HUES64 (cell line): ENCODE data around the gene FCHO1.
A peak's percentile ranks its signal among the peaks of the same experiment; 100 is the strongest.

Source experiments
- H3K27ac ChIP-seq: 2 replicates; pipeline ENCODE4 v1.7.0; 2013; ENCODE audit warnings: low read depth, low read length, inconsistent platforms
- H3K27me3 ChIP-seq: 2 replicates; pipeline ENCODE4 v1.6.1; 2013; ENCODE audit warnings: mild to moderate bottlenecking, low read length; ENCODE audit not compliant: insufficient read depth
- H3K36me3 ChIP-seq: 2 replicates; pipeline ENCODE4 v1.6.1; 2013; ENCODE audit warnings: mild to moderate bottlenecking, low read length; ENCODE audit not compliant: insufficient read depth
- H3K4me1 ChIP-seq: 2 replicates; pipeline ENCODE4 v1.6.1; 2013; ENCODE audit warnings: mild to moderate bottlenecking, low read length, moderate library complexity; ENCODE audit not compliant: insufficient read depth
- H3K4me3 ChIP-seq: 2 replicates; pipeline ENCODE4 v1.5.1; 2013; ENCODE audit warnings: mild to moderate bottlenecking, low read length, moderate library complexity
- H3K9ac ChIP-seq: 2 replicates; pipeline ENCODE4 v1.6.1; 2013; ENCODE audit warnings: mild to moderate bottlenecking, low read depth, low read length
- H3K9me3 ChIP-seq: 2 replicates; pipeline ENCODE4 v1.6.1; 2013; ENCODE audit warnings: low read depth, low read length; ENCODE audit not compliant: insufficient read depth
- WGBS: fragments of 150-250, 120-280 bp; methylation state at CpG from one replicate; pipeline ENCODE4 v1.1.7; 2013; ENCODE audit warnings: missing lambda C conversion rate; 5-methylcytosine and 5-hydroxymethylcytosine counted together

Gene FCHO1

DNA sequence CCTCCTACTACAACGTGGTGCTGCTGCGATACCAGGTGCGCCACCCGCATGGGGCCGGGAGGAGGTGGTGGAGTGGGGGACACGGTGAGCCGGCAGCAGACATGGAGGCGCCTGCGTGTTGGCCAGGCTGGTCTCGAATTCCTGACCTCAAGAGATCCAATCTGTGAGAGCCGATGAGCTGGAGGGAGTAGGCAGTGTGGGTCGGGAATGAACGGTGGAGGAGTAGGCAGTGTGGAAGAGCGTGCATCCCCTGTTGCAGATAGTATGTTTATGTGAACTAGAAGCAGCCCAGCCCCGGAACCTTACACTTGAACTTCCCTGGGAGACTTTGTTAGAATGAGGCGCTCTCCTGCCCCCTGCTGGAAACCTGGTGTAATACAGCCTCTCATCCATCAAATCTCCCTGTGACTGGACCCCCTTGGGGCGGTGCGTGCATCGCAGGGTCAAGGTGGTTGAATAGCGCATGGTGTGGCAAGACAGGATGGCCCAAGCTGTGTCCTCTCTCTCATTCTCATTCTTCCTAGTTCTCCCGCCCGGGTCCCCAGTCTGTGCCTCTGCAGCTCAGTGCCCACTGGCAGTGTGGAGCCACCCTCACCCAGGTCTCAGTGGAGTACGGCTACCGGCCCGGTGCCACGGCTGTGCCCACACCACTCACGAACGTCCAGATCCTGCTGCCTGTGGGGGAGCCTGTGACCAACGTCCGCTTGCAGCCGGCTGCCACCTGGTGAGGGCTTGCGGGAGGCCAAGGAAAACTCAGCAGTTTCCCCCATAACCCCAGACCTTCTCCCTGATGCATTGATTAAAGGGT, 33.1 kb downstream of the FCHO1 start:
- Histone ChIP-seq H3K9me3 (no peaks in the 10 kb centered on the region), H3K36me3 (peaks cover 7% of the 10 kb centered on the region; the same call in 1 of the 2 replicates), H3K4me1 (no peaks in the 10 kb centered on the region), H3K27me3 (no peaks in the 10 kb centered on the region), H3K9ac (no peak overlapping the region), H3K4me3 (no peak overlapping the region), H3K27ac (no peak overlapping the region)
- 65% methylated on average over 32 of the region's 32 CpGs for WGBS

DNA sequence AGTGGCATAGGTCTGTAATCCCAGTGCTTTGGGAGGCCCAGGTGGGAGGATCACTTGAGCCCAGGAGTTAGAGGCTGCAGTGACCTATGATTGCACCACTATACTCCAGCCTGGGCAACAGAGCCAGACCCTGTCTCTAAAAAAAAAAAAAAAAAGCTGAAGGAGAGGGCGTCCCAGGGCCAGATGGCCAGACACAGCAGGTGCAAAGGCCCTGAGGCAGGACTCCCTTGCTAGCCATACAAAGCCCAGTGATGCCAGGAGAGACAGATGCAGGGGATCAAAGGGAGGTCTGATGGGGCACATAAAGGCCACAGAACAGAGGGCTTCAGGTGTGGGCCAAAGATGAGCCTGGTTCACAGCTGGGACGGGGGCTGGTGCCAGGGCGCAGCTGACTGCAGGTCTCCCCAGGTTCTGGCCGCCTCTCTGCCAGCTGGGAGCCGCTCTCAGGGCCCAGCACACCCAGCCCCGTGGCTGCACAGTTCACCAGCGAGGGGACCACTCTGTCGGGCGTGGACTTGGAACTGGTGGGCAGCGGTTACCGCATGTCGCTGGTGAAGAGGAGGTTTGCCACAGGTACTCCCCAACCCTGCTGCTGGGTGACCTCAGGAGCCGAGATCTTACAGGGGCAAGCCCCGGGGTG, 36.1 kb downstream of the FCHO1 start:
- no peaks in the 10 kb centered on the region for H3K4me1 ChIP-seq
- no peak overlapping the region for H3K27ac ChIP-seq
- no peak overlapping the region for H3K9ac ChIP-seq
- no peak overlapping the region for H3K4me3 ChIP-seq
- H3K36me3 ChIP-seq: peaks cover 7% of the 10 kb centered on the region; the same call in 1 of the 2 replicates
- 95% methylated on average over 14 of the region's 14 CpGs for WGBS
- no peaks in the 10 kb centered on the region for H3K27me3 ChIP-seq
- H3K9me3 ChIP-seq: no peaks in the 10 kb centered on the region

DNA sequence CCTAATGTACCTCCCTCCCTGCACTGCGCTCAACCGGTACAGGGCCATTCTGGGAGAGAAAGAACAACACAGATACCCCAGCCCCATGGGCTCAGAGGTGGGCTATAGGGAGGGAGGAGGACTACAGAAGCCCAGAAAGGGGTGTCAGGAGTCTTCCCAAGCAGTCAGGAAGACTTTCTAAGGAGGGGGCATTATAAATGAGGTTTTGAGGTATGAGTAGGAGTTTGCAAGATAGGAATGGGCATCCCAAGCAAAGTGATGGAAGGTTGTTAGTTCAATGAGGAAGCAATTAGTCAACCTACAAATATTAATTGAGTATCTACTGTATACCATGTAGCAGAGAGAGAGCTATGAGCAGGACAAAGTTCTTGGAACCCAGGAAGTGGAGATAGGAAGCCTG, 37.4 kb downstream of the FCHO1 start:
- no peak overlapping the region for H3K9ac ChIP-seq
- H3K4me3 ChIP-seq: no peak overlapping the region
- H3K4me1 ChIP-seq: no peaks in the 10 kb centered on the region
- peaks cover 3% of the 10 kb centered on the region; the same call in 1 of the 2 replicates for H3K36me3 ChIP-seq
- no peak overlapping the region for H3K27ac ChIP-seq
- peaks cover under 1% of the 10 kb centered on the region; the same call in 1 of the 2 replicates for H3K27me3 ChIP-seq
- no peaks in the 10 kb centered on the region for H3K9me3 ChIP-seq
- WGBS: no CpG with 5 or more reads among the region's 2 CpGs

DNA sequence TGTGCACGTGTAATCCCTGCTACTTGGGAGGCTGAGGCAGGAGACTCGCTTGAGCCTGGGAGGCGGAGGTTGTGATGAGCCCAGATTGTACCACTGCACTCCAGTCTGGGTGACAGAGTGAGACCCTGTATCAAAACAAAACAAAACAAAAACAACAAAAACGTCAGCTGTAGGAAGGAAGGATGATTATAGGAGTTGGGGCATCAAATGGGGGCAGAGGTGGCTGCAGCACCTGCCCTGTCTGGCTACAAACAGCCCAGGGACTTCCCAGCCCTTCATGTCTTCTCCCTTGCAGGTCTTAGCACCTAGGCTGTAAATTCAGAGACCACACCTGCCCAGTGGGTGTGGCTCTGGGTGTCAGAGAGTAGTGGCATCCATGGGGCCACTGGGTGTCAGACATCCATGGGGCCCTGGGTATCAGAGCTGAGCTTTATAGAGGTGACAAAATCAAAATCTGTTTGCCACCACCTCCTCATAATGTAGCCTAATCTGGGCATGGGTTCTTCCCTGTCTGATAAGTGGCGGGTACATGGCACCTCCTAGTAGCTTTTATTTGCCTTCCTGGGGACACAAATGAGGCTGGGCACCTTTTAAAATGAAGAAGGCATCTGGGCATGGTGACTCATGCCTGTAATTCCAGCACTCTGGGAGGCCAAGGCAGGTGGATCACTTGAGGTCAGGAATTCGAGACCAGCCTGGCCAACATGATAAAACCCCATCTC, 38.9 kb downstream of the FCHO1 start:
- no peak overlapping the region for H3K27ac ChIP-seq
- H3K4me1 ChIP-seq: no peaks in the 10 kb centered on the region
- no peak overlapping the region for H3K9ac ChIP-seq
- H3K36me3 ChIP-seq: no peaks in the 10 kb centered on the region
- peaks cover 15% of the 10 kb centered on the region for H3K27me3 ChIP-seq
- no peaks in the 10 kb centered on the region for H3K9me3 ChIP-seq
- H3K4me3 ChIP-seq: no peak overlapping the region
- 81% methylated on average over 6 of the region's 6 CpGs for WGBS

DNA sequence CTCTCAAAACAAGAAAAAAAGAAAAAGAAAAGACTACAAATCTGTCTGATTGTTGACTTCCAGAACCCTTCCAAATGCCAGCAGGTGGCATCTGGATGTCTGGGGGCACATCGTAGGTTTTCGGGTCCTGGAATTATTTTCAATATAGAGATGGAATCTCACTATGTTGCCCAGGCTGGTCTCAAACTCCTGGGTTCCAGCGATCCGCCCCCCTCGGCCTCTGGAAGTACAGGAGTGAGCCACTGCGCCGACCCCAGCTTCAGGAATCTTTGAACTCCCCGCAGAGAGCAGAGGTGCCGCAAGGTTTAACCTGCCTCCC, 43.1 kb downstream of the FCHO1 start:
- Histone ChIP-seq H3K27ac (no peak overlapping the region), H3K9ac (no peak overlapping the region), H3K27me3 (peaks cover 23% of the 10 kb centered on the region), H3K4me3 (peak overlapping the region; percentile 65), H3K36me3 (no peaks in the 10 kb centered on the region), H3K9me3 (no peaks in the 10 kb centered on the region), H3K4me1 (no peaks in the 10 kb centered on the region)
- 61% methylated on average over 9 of the region's 9 CpGs for WGBS

DNA sequence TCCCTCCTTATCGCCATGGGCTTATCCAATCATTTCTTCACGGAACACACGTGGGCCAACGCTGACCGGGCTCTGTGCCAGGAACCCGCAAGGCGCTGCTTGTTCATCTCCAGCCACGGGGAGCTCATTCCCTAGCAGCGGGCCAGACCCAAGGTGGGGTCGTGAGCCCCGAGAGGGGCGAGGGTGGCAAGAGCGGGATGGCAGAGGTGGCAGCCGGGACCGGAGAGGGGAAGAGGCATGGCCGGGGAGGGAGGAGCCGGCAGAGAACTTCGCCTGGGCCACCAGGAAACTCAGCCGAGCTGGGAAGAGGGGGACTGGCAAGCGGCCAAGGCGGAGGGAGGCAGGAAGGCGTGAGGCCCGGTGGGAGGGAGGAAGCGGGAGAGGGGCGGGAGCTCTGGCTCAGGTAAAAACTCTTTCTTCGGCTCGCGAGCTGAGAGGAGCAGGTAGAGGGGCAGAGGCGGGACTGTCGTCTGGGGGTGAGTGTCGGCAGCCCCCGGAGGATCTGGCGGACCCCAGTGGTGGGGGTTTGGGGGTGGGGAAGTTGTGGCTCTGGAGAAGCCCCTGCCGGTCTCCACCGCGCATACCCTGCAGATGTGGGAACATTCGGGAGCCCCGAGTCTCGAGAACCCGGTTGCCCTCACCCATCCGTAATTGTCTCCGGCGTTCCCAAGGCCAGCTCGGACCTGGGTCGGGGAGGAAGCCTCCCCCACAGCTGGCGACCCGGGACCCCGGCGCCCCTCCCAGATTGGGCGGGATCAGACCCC, 43.6 kb downstream of the FCHO1 start, which contains the start of gene B3GNT3:
TSS of gene B3GNT3 (plus strand) at position 408 of the 764 bp plus-strand sequence. CDS start 12,670 bp downstream, outside the sequence.
- peaks cover 23% of the 10 kb centered on the region for H3K27me3 ChIP-seq
- no peaks in the 10 kb centered on the region for H3K36me3 ChIP-seq
- peak within 1 kb of the TSS; percentile 54 for H3K9ac ChIP-seq
- 14% methylated on average over 50 of the region's 50 CpGs for WGBS
- no peak within 1 kb of the TSS for H3K27ac ChIP-seq
- H3K4me1 ChIP-seq: no peaks in the 10 kb centered on the region
- H3K4me3 ChIP-seq: peak within 1 kb of the TSS; percentile 65
- no peaks in the 10 kb centered on the region for H3K9me3 ChIP-seq

DNA sequence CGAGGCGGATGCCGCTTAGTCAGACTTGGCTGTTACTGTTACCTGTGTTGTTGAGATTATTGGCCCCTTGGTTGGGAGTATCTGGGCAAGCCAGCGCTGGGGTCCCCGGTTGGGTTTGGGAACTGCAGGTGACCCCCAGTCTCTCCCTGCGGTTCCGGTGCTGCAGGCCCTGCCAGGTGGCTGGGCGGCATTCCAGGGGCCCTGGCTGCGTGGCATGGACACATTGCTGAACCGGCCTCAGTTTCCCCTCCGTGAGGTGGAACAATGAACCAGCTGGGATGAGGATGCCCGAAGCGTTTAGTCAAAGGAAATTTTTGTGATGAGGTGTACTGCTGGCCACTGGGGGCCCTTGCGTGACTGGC, 44.2 kb downstream of the FCHO1 start:
- Histone ChIP-seq H3K9ac (peak overlapping the region; percentile 54), H3K27me3 (peaks cover 23% of the 10 kb centered on the region), H3K9me3 (no peaks in the 10 kb centered on the region), H3K27ac (no peak overlapping the region), H3K4me1 (no peaks in the 10 kb centered on the region), H3K36me3 (no peaks in the 10 kb centered on the region), H3K4me3 (peak overlapping the region; percentile 65)
- WGBS: 46% methylated on average over 14 of the region's 14 CpGs

DNA sequence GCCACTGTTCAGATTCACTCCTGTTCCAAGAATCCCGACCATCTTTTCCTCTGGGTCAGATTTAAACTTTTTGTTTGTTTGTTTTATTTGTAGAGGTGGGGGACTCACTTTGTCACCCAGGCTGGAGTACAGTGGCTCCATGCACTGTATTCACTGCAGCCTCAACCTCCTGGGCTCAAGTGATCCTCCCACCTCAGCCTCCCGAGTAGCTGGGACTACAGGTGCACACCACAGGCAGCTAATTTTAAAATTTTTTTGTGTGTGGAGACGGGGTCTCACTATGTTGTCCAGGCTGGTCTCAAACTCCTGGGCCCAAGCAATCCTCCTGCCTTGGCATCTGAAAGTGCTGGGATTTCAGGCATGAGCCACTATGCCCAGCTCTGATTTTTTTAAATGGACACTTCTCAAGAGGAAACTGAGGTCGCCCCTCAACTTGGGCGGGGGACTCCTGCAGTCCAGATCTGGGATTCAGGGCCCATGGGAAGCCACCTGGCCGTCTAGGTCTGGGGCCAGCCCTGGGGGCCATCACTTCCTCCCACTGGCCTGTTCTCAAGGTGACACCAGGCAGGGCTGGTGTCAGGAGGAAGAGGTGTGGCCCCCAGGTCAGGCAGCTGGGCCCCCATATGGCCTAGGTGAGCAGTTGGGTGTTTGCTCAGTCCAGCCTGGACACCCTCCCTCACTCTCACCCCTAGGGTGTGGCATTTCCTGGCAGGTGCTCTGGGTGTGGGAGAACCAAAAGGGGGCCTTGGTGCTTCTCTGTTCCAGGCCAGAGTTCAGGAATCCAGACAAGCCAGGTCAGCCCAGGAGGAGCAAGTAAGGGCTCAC, 44.9 kb downstream of the FCHO1 start:
- Histone ChIP-seq H3K27ac (no peak overlapping the region), H3K9ac (no peak overlapping the region), H3K9me3 (no peaks in the 10 kb centered on the region), H3K27me3 (peaks cover 23% of the 10 kb centered on the region), H3K4me3 (no peak overlapping the region; the same call in 1 of the 2 replicates), H3K36me3 (no peaks in the 10 kb centered on the region), H3K4me1 (no peaks in the 10 kb centered on the region)
- WGBS: 87% methylated on average over 6 of the region's 6 CpGs

DNA sequence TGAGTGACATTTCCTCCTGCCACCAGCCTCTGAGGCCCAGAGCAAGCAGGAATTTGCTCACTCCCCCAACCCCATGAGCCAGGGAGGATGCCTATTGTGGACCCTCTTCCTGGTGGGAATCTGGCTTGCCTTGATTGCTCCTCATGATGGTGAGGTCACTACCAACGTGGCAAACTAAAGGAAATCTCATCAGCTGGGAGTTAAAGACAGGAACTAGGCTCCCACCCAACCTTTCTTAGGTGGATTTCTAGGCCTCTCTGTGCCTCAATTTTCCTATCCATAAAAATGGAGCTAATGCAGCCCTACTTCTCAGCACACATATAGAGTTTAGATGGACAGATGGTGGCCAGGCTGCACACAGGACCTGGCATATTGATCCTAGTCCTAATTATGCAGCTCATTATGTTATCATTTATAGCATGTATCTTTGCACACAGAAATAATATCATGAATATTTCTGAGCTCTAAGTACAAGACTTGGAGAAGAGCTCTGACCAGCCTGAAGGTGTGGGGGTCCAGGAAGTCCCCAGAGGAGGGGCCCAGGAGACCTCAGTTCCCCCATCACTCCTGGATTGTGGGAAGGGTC, 45.7 kb downstream of the FCHO1 start:
- Histone ChIP-seq H3K27me3 (peaks cover 23% of the 10 kb centered on the region), H3K27ac (no peak overlapping the region), H3K4me3 (no peak overlapping the region), H3K4me1 (no peaks in the 10 kb centered on the region), H3K36me3 (no peaks in the 10 kb centered on the region), H3K9ac (no peak overlapping the region), H3K9me3 (no peaks in the 10 kb centered on the region)
- 81% methylated on average over 1 of the region's 1 CpG for WGBS
